Mammary epithelial cell (primary cell): ENCODE data around the gene OSCP1.

Experiments
- CTCF ChIP-seq, 2 donors: IDR thresholded peaks in 1 of 2; conservative IDR thresholded peaks in 1 of 2; 2 replicates each; pipeline ENCODE4 v1.5.1; 2011 to 2012; ENCODE audit warnings: inconsistent platforms in 2 of 2, low read length in 2 of 2, mild to moderate bottlenecking in 2 of 2, control low read depth in 1 of 2, low read depth in 1 of 2; ENCODE audit not compliant: insufficient read depth in 1 of 2; ENCODE audit errors: extremely low read depth in 1 of 2
- EZH2 ChIP-seq: IDR thresholded peaks from 2 replicates; pipeline ENCODE4 v1.6.1; 2012; ENCODE audit warnings: low read length, inconsistent platforms, borderline replicate concordance

- TF ChIP-seq CTCF (conservative IDR thresholded peaks at IDR 0.05 in 1 of 2, IDR thresholded peaks at IDR 0.05 in 1 of 2; ENCODE audit: extremely low read depth in 1 of 2, insufficient read depth in 1 of 2, low read depth in 1 of 2, low read length in 2 of 2) = no peak
- no peak for TF ChIP-seq EZH2
These were observed 63.7 kb downstream of the OSCP1 start for GRCh38 chr1:36386265-36387140.
